Keratinocyte (primary cell): ENCODE measurements around the gene A4GNT. TPM values are rescaled to one million over a fixed set of nuclear protein-coding genes. Genes with fewer than 3 reads are reported as not detected.
"Not testable (repeated sequence)": the region's sequence is repeated elsewhere in the genome, so short reads cannot be mapped to it uniquely, and the experiment has no call there.

Experiments
- DNase-seq: peaks from one replicate; pipeline ENCODE4 v3.0.0-alpha.2; 2011; ENCODE audit warnings: low read depth, missing footprints, low spot score
- FAIRE-seq: peaks from 2 replicates; lab custom pipeline; 2011; peaks lifted over from hg19 to GRCh38; lab: Jason Lieb, UNC
- H2AFZ ChIP-seq: 2 replicates; pipeline ENCODE4 v1.6.0; 2012; ENCODE audit warnings: low read length, control low read depth, inconsistent platforms; ENCODE audit not compliant: control insufficient read depth
- H3K27ac ChIP-seq: 2 replicates; pipeline ENCODE4 v1.5.1; 2011; ENCODE audit warnings: low read length; ENCODE audit not compliant: control insufficient read depth, insufficient read depth
- H3K27me3 ChIP-seq: 3 replicates; pipeline ENCODE4 v1.6.0; 2011; ENCODE audit warnings: low read length; ENCODE audit not compliant: control insufficient read depth, insufficient read depth; ENCODE audit errors: extremely low read depth
- H3K36me3 ChIP-seq, 2 experiments: 2 replicates in 1 of 2; 3 replicates in 1 of 2; pipeline ENCODE4 v1.5.1; 2011; ENCODE audit warnings: low read length in 2 of 2, mild to moderate bottlenecking in 1 of 2; ENCODE audit not compliant: control insufficient read depth in 2 of 2, insufficient read depth in 2 of 2; ENCODE audit errors: extremely low read depth in 1 of 2
- H3K4me1 ChIP-seq: 3 replicates; pipeline ENCODE4 v1.5.1; 2011; ENCODE audit warnings: low read length; ENCODE audit not compliant: control insufficient read depth, insufficient read depth; ENCODE audit errors: extremely low read depth
- H3K4me2 ChIP-seq: 3 replicates; pipeline ENCODE4 v1.6.0; 2011; ENCODE audit warnings: low read depth, low read length; ENCODE audit not compliant: control insufficient read depth, insufficient read depth; ENCODE audit errors: extremely low read depth
- H3K4me3 ChIP-seq, 3 experiments: fragments of 200-600 bp in 1 of 3; sonication (generic) in 1 of 3; 2 replicates in 2 of 3; 3 replicates in 1 of 3; pipeline ENCODE4 v1.5.1; 2011 to 2016; ENCODE audit warnings: low read length in 3 of 3, mild to moderate bottlenecking in 3 of 3, control low read depth in 2 of 3, inconsistent platforms in 1 of 3, low read depth in 1 of 3, mixed read lengths in 1 of 3, mixed run types in 1 of 3, moderate library complexity in 1 of 3; ENCODE audit not compliant: control insufficient read depth in 2 of 3, insufficient read depth in 2 of 3; ENCODE audit errors: extremely low read depth in 1 of 3
- H3K79me2 ChIP-seq: 2 replicates; pipeline ENCODE4 v1.6.0; 2012; ENCODE audit warnings: low read length; ENCODE audit not compliant: control insufficient read depth, insufficient read depth
- H3K9ac ChIP-seq: 3 replicates; pipeline ENCODE4 v1.6.0; 2011; ENCODE audit warnings: low read length; ENCODE audit not compliant: control insufficient read depth, insufficient read depth; ENCODE audit errors: extremely low read depth
- H3K9me1 ChIP-seq: 3 replicates; pipeline ENCODE4 v1.6.0; 2011; ENCODE audit warnings: low read length; ENCODE audit not compliant: control insufficient read depth, insufficient read depth; ENCODE audit errors: extremely low read depth
- H3K9me3 ChIP-seq: 2 replicates; pipeline ENCODE4 v1.5.1; 2012; ENCODE audit warnings: low read depth, low read length; ENCODE audit not compliant: control insufficient read depth
- H4K20me1 ChIP-seq: 3 replicates; pipeline ENCODE4 v1.6.0; 2011; ENCODE audit warnings: low read length; ENCODE audit not compliant: control insufficient read depth, insufficient read depth; ENCODE audit errors: extremely low read depth
- EZH2 ChIP-seq: IDR thresholded peaks from one replicate; pipeline ENCODE4 v1.6.1; 2012; ENCODE audit warnings: inconsistent platforms, mild to moderate bottlenecking, low read length, moderate library complexity
- dilution Hi-C: fragments of 300-500 bp; cut with MboI; formaldehyde crosslinking; loops from one replicate; pipeline ENCODE4 v1.7.0; 2020; ENCODE audit warnings: low sequenced_read_pairs; ENCODE audit not compliant: extremely low pct_ligation_motif_present
- polyA plus RNA-seq, 5 experiments: library from polyadenylated mRNA; depleted of rRNA in 3 of 5; stranded (reverse) in 3 of 5; stranded (forward) in 1 of 5; unstranded in 1 of 5; fragments of >200 nt; gene quantifications; 1 replicate in 1 of 5; 2 replicates in 3 of 5; 3 replicates in 1 of 5; pipeline versions ENCODE4 v1.2.1 to v1.2.3, GENCODE V29; 2011 to 2012; ENCODE audit warnings: missing spikeins in 2 of 5, low read depth in 1 of 5, low replicate concordance in 1 of 5
- TF ChIP-seq, protein P1 (sequence below), 3 experiments: IDR thresholded peaks in 1 of 3; conservative IDR thresholded peaks in 1 of 3; optimal IDR thresholded peaks in 1 of 3; 2 replicates in 2 of 3; 3 replicates in 1 of 3; pipeline versions ENCODE3 to v1.5.1; 2011; ENCODE audit warnings: low read length in 3 of 3, mild to moderate bottlenecking in 3 of 3, moderate library complexity in 2 of 3, control low read depth in 1 of 3, inconsistent platforms in 1 of 3; ENCODE audit not compliant: insufficient read depth in 2 of 3; ENCODE audit errors: extremely low read depth in 1 of 3

The A4GNT gene
- polyA plus RNA-seq, 1 donor (not counting 4 experiments of a cell fraction or from before 2014, with no cell fraction given): not detected

DNA sequence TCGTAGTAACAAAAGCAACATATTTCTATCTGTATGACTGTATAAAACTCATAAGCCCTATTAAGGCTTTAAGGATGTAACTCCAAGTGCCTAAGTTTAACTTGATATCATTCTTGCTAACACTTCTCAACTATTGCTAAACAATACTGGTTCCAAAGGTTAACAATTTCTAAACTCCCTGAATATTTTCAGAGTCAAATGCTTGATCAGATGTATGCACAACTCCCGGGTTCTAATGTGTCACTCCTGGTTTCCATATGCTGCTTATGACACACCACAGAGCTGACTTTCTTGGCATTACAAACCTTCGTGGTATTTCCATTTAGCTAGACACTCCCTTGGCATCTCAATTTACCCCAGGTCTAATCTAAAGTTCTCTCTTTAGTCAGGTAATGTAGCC is 43.1 kb downstream of the A4GNT start:
- Histone ChIP-seq H3K9ac (no peak overlapping the region), H3K9me1 (no peaks in the 10 kb centered on the region), H3K27me3 (no peaks in the 10 kb centered on the region), H3K4me3 (no peak overlapping the region), H3K36me3 (peaks cover 1 to 4% of the 10 kb centered on the region in 2 experiments), H3K27ac (peak overlapping the region; percentile 30), H3K79me2 (no peaks in the 10 kb centered on the region), H4K20me1 (no peaks in the 10 kb centered on the region), H3K4me1 (peaks cover 12% of the 10 kb centered on the region), H3K9me3 (no peaks in the 10 kb centered on the region), H3K4me2 (peak overlapping the region; percentile 37), H2AFZ (no peak overlapping the region)
- dilution Hi-C loops: no loop called here
- DNase-seq: peak; percentile 42
- no peak for TF ChIP-seq EZH2
- FAIRE-seq: peak; percentile 53

DNA sequence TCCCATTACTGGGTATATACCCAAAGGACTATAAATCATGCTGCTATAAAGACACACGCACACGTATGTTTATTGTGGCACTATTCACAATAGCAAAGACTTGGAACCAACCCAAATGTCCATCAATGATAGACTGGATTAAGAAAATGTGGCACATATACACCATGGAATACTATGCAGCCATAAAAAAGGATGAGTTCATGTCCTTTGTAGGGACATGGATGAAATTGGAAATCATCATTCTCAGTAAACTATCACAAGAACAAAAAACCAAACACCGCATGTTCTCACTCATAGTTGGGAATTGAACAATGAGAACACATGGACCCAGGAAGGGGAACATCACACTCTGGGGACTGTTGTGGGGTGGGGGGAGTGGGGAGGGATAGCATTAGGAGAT is 46.4 kb downstream of the A4GNT start:
- H3K36me3 ChIP-seq, H3K27me3 ChIP-seq, H2AFZ ChIP-seq, H3K4me2 ChIP-seq, H3K79me2 ChIP-seq, dilution Hi-C loops, H3K27ac ChIP-seq, H3K4me3 ChIP-seq, FAIRE-seq, H3K9me3 ChIP-seq, H3K9me1 ChIP-seq, H4K20me1 ChIP-seq, H3K9ac ChIP-seq, DNase-seq: not testable (repeated sequence)
- H3K4me1 ChIP-seq: peaks cover 32% of the 10 kb centered on the region

DNA sequence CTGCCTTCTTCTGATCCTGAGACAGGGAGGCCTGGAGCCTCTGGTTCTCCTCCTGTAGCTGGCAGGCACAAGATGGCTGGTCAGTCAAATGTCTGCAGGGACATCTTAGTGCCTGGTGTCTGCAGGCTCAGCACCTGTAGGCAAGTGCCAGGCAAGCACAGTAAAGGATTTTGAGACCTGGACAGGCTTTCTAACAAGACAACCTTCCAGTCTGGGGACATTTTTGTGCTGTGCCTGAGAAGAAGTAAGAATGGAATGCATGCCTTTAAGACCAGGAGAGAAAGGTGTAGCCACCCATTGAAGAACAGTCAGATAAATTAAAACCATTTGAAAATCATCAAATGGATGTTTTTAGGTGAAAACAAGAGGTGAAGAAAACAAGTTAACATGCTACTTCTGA is 48.0 kb downstream of the A4GNT start:
- H3K4me2 ChIP-seq: no peak overlapping the region
- no peaks in the 10 kb centered on the region for H4K20me1 ChIP-seq
- H3K9ac ChIP-seq: no peak overlapping the region
- H3K9me1 ChIP-seq: peaks cover 8% of the 10 kb centered on the region
- dilution Hi-C loops: no loop called here
- H2AFZ ChIP-seq: no peak overlapping the region
- no peak for TF ChIP-seq EZH2
- TF ChIP-seq, protein P1, sequence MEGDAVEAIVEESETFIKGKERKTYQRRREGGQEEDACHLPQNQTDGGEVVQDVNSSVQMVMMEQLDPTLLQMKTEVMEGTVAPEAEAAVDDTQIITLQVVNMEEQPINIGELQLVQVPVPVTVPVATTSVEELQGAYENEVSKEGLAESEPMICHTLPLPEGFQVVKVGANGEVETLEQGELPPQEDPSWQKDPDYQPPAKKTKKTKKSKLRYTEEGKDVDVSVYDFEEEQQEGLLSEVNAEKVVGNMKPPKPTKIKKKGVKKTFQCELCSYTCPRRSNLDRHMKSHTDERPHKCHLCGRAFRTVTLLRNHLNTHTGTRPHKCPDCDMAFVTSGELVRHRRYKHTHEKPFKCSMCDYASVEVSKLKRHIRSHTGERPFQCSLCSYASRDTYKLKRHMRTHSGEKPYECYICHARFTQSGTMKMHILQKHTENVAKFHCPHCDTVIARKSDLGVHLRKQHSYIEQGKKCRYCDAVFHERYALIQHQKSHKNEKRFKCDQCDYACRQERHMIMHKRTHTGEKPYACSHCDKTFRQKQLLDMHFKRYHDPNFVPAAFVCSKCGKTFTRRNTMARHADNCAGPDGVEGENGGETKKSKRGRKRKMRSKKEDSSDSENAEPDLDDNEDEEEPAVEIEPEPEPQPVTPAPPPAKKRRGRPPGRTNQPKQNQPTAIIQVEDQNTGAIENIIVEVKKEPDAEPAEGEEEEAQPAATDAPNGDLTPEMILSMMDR (optimal IDR thresholded peaks at IDR 0.05 in 1 of 3, IDR thresholded peaks at IDR 0.05 in 1 of 3, conservative IDR thresholded peaks at IDR 0.05 in 1 of 3; ENCODE audit: extremely low read depth in 1 of 3, insufficient read depth in 2 of 3, low read length in 3 of 3): no peak
- no peaks in the 10 kb centered on the region for H3K79me2 ChIP-seq
- no peak overlapping the region for H3K27ac ChIP-seq
- no peak for FAIRE-seq
- no peak for DNase-seq
- H3K9me3 ChIP-seq: no peaks in the 10 kb centered on the region
- peaks cover 1 to 4% of the 10 kb centered on the region in 2 experiments for H3K36me3 ChIP-seq
- no peak overlapping the region for H3K4me3 ChIP-seq
- H3K4me1 ChIP-seq: peaks cover 28% of the 10 kb centered on the region
- H3K27me3 ChIP-seq: no peaks in the 10 kb centered on the region
